CD4-positive, alpha-beta T cell treated with Interleukin-1 beta for 1 hour (primary cell): ENCODE results near the gene DNAJC11.
"Not testable (repeated sequence)": the region's sequence is repeated elsewhere in the genome, so short reads cannot be mapped to it uniquely, and the experiment has no call there.

ENCODE experiments used
- DNase-seq, 2 donors: peaks; one replicate each; pipeline ENCODE4 v3.0.0-alpha.2; 2020 to 2022

The DNAJC11 gene, protein sequence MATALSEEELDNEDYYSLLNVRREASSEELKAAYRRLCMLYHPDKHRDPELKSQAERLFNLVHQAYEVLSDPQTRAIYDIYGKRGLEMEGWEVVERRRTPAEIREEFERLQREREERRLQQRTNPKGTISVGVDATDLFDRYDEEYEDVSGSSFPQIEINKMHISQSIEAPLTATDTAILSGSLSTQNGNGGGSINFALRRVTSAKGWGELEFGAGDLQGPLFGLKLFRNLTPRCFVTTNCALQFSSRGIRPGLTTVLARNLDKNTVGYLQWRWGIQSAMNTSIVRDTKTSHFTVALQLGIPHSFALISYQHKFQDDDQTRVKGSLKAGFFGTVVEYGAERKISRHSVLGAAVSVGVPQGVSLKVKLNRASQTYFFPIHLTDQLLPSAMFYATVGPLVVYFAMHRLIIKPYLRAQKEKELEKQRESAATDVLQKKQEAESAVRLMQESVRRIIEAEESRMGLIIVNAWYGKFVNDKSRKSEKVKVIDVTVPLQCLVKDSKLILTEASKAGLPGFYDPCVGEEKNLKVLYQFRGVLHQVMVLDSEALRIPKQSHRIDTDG

DNA sequence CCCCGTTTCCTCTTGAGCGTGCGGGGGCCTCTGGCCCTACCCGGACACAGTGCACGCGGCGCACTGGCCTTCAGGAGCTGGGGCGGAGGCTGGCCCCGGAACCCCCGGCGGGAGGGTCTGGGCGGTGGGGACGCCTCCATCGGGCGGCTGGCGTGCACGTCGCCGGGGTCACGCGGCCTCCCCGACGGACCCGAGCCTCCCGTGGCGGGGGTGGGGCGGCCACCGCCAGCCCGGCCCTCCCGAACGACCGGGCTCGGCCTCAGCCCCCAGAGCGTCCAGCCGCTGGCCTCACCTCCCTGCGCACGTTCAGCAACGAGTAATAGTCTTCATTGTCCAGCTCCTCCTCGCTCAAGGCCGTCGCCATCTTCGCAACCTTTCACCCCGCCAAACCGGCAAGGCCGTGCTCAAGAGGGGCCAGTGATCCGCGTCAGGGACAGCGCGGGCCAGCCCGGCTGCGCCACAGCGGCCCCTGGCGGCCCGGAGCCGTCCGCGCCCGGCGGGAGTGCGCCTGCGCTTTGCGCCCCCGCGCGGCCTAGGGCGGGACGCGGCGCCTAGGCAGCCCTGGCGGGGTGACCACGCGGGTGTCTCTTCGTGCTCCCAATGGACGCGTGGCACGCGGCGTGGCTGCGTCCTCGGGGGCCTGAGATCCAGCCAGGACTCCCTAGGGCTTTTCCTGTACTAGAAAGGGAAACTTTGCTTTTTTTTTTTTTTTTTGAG is at the start of gene DNAJC11:
Gene DNAJC11 (minus strand): TSS at position 380 of the 717 bp plus-strand sequence. CDS start 16 bp downstream, at position 364.
- DNase-seq = peak; percentile 92 to 94

- DNase-seq = no peak
These were observed 48.9 kb upstream of the DNAJC11 start for GRCh38 chr1:6750490-6750889.

DNA sequence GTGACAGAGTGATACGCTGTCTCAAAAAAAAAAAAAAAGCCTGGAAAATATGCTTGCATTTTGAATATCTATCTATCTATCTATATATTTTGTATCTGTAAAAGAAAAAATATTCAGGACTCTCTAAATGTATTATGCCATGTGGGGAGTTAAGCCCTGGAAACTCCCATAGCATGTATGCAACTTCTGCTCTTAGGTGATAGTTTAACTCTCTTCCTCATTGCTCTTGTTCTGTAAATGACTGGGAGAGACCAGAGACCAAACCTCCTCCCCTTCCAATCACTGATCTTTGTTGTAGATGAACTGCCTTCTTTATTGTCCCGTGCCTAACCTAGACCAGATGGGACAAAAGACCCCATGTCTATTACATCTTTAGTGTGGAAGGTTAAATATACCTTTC is 46.1 kb upstream of the DNAJC11 start:
- DNase-seq = no peak

GRCh38 chr1:6745073-6745472 is 43.5 kb upstream of the DNAJC11 start:
- no peak for DNase-seq

DNA sequence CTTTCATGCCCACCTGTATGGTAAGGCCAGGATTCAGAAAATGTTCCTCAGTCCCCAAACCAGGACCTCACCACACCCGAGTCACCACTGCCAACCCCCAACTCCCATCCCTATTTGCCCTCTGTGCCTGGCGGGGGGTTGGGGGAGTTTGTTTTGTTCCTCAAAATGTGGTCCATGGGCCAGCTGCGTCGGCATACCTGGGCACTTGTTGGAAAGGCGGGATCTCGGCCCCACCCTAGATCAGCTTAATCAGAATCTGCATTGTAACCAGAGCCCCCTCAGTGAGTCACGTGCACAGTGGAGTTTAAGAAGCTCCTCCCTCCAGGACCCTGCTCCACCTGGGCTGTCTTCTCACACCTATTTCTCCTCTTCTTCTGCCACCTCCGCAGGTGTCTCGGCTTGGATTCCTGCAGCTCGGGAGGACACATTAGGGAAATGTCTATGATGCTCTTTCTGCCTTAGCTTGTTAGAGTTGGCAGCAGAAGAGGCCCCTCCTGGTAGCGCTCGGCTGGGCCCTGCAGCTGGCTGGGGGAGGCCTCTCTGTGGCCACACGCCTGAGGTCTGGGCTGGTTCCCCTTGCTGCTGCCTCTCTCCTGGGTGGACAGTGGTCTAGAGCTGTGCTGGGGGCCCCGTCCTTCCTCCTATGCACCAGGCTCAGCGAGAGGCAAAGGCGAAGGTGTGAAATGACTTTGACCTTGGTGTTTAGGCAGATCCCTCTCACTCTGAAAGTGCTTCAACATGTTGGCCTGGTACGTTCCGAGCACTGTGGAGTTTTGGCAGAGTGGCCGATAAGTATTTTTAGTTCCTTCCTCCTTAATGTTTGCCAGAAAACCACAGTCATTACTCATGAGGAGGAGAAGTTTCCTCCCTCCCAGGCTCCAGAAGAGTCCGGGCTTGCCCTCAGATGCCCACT is 41.8 kb upstream of the DNAJC11 start:
- peak in 1 of 2 donors; percentile 12 for DNase-seq

- not testable (repeated sequence) for DNase-seq
These were observed 41.1 kb upstream of the DNAJC11 start for GRCh38 chr1:6742676-6743188.

- no peak for DNase-seq
These were observed 37.5 kb upstream of the DNAJC11 start for GRCh38 chr1:6738987-6739676.

GRCh38 chr1:6732942-6733341 is 31.3 kb upstream of the DNAJC11 start:
- DNase-seq = no peak

GRCh38 chr1:6731905-6732304 is 30.3 kb upstream of the DNAJC11 start:
- no peak for DNase-seq

- DNase-seq = no peak
These were observed 29.3 kb upstream of the DNAJC11 start for GRCh38 chr1:6730880-6731279.

DNA sequence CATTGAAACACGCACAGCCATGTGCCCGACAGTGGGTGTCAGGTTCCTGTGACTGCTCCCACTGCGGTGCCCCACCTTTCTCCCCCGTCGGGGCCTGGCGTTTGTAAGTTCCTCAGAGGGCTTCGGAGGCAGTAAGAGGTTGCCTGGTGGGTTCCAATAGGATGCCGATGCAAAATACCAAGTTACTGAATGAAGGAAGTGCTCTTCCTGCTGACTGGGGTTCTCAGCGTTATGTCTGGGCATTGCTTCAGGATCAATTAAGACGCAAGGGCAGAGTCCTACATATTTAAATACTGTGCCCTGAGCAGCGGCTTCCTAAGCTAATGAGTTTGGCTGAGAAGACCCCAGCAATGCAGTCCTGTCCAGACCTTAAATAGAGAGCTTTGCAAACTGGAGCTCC is 28.9 kb upstream of the DNAJC11 start:
- no peak for DNase-seq

- peak; percentile 55 to 56 for DNase-seq
These were observed 25.9 kb upstream of the DNAJC11 start for GRCh38 chr1:6727535-6727934.

GRCh38 chr1:6726253-6726652 is 24.6 kb upstream of the DNAJC11 start:
- no peak for DNase-seq

GRCh38 chr1:6724517-6725141 is 23.0 kb upstream of the DNAJC11 start:
- no peak for DNase-seq

GRCh38 chr1:6723621-6724428 is 22.2 kb upstream of the DNAJC11 start:
- DNase-seq = no peak

GRCh38 chr1:6711174-6711573 is 9.6 kb upstream of the DNAJC11 start:
- no peak for DNase-seq

GRCh38 chr1:6704746-6705145 is 3.1 kb upstream of the DNAJC11 start:
- no peak for DNase-seq

DNA sequence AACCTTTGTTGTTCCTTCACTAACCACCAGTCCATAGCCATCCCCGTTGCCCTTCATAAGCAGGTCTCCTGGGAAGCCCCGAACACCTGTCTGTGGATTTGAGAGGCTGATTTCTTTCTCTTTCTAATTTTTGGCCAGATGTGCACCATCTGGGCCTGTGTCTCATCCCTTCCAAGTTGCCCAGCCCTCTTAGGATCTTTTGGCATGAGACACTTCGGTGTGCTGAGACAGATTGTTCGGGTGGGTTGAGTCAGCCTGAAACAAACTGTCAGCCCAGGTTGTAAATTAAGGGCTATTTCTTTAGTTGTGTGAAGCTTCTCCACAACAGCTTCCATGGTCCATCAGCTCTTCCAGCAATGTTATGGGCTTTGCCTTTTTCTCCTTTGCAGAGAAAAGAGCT is 1.4 kb upstream of the DNAJC11 start:
- DNase-seq = no peak

GRCh38 chr1:6700853-6701436 is 671 bp downstream of the DNAJC11 start:
- no peak for DNase-seq

GRCh38 chr1:6699915-6700314 is 1.7 kb downstream of the DNAJC11 start:
- not testable (repeated sequence) for DNase-seq
